ENCODE data around the gene FOXO3. TPM values are rescaled to one million over a fixed set of nuclear protein-coding genes. Genes with fewer than 3 reads are reported as not detected.

FOXO3 gene
- total RNA-seq, 1 donor from 2014 or later: 43.3 TPM

DNA sequence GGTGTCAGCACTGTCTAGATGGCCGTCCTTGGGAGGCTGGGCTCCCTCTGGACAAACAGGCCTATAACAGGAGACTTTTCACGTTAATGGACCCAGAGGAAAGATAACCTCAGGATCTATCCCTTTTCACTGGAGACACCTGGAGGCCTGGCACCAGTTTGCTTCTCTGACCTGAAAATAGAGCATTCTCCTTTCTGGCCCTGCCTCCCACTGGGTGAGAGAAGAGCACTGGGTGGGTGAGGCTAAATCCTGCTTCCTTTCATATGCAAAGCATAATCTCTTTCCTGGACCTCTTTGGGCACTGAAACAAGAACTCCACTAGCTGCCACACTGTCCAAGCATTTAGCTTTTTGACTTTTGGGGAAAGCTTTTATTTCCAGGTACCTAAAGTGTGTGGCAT is 78.3 kb downstream of the FOXO3 start:
- Mint-ChIP-seq H3K4me1 (ENCODE audit: unreplicated experiment) (peaks cover 33% of the 10 kb centered on the region), H3K27me3 (no peaks in the 10 kb centered on the region), H3K27ac (no peak overlapping the region), H3K9me3 (no peaks in the 10 kb centered on the region), H3K36me3 (peaks cover 5% of the 10 kb centered on the region), H3K4me3 (no peak overlapping the region)
- DNase-seq (ENCODE audit: extremely low spot score, unreplicated experiment): no peak
- TF ChIP-seq, protein P1, sequence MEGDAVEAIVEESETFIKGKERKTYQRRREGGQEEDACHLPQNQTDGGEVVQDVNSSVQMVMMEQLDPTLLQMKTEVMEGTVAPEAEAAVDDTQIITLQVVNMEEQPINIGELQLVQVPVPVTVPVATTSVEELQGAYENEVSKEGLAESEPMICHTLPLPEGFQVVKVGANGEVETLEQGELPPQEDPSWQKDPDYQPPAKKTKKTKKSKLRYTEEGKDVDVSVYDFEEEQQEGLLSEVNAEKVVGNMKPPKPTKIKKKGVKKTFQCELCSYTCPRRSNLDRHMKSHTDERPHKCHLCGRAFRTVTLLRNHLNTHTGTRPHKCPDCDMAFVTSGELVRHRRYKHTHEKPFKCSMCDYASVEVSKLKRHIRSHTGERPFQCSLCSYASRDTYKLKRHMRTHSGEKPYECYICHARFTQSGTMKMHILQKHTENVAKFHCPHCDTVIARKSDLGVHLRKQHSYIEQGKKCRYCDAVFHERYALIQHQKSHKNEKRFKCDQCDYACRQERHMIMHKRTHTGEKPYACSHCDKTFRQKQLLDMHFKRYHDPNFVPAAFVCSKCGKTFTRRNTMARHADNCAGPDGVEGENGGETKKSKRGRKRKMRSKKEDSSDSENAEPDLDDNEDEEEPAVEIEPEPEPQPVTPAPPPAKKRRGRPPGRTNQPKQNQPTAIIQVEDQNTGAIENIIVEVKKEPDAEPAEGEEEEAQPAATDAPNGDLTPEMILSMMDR (conservative IDR thresholded peaks at IDR 0.05): no peak

DNA sequence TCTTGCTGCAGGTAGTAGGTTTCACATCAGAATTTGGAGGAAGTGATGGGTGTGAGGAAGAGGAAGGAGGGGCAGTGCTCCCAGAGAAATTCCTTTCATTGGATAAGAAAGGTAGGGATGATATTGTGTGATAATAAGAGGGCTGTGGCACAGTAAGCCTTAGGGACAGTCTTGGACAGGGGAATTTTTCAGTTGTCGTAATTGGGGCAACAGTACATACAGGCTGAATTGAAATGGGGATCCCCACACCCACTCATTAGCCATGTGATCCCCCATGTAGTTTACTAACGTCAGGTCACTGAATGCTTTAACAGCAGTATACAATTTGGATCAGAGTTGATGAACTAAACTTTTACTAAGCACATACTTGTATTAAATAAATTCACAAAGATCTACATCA is 79.4 kb downstream of the FOXO3 start:
- H3K4me3 Mint-ChIP-seq: no peak overlapping the region
- H3K36me3 Mint-ChIP-seq: peaks cover 10% of the 10 kb centered on the region

DNA sequence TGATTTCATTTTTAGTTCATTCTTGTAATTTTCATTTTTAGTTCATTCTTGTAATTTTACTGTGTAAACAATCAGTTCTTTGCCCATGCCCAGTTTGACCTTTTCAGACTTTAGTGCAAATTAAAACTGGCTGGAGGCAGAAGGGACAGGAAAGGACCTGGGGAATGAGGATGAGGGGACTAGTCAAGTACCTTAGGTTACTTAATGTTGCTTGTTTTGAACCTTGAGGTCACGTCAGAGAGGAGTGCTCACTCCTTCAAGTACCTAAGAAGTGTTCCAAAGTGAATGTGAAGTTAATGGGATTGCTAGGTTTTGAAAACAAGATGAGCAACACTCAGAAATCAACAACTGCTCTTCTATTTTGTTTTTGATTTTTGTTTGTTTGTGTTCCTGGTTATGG is 82.5 kb downstream of the FOXO3 start:
- no peak for DNase-seq (ENCODE audit: extremely low spot score, unreplicated experiment)
- H3K27me3 Mint-ChIP-seq: no peaks in the 10 kb centered on the region
- H3K27ac Mint-ChIP-seq: no peak overlapping the region
- peaks cover 30% of the 10 kb centered on the region for H3K4me1 Mint-ChIP-seq (ENCODE audit: unreplicated experiment)
- peaks cover 5% of the 10 kb centered on the region for H3K9me3 Mint-ChIP-seq
- H3K4me3 Mint-ChIP-seq: no peak overlapping the region
- H3K36me3 Mint-ChIP-seq: peaks cover 17% of the 10 kb centered on the region
- TF ChIP-seq, protein P1 (conservative IDR thresholded peaks at IDR 0.05): no peak

More for the DNA sequence above, 79.4 kb downstream of the FOXO3 start:
- H3K9me3 Mint-ChIP-seq: peaks cover 5% of the 10 kb centered on the region
- TF ChIP-seq, protein P1 (conservative IDR thresholded peaks at IDR 0.05): no peak
- DNase-seq (ENCODE audit: extremely low spot score, unreplicated experiment): no peak
- peaks cover 34% of the 10 kb centered on the region for H3K4me1 Mint-ChIP-seq (ENCODE audit: unreplicated experiment)
- H3K27ac Mint-ChIP-seq: no peak overlapping the region
- no peaks in the 10 kb centered on the region for H3K27me3 Mint-ChIP-seq

DNA sequence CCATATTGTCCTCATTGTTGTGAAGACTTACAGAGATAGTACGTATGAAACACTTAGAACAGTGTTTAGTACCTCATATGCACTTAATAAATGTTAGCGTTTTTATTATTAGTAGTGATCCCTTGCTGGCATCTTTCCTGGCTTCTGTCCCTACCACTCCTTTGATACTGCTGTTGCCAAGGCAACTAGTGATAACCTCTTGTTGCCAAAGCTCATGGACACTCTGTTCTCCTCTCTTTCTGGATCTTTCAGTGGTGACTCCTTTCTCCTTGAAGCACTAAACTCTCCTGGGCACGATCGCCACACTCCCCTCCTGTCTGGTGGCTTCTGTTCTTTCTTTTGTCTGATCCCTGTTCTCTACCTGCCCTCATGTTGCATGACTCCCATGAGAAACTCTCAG is 83.5 kb downstream of the FOXO3 start:
- Mint-ChIP-seq H3K4me3 (no peak overlapping the region), H3K27ac (no peak overlapping the region)

DNA sequence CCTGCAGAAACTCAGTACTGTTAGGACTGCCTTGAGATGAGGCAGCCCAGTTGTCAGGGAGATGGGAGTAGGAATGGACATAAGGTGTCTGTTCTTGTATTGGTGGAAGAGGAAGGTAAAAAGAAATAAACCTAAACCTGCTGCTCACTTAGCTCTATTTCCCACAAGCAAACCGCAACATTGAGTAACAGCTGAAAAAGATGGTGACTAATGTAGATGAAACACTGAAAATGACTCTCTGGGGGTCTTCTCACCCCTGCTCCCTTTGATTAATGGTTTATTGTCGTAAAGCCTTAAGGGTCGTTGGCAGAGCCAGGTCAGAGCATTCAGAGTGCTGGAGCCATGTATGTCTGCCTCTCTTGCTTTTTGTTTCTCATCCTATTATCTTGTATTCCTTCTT is 87.5 kb downstream of the FOXO3 start:
- no peak overlapping the region for H3K27ac Mint-ChIP-seq
- peaks cover 18% of the 10 kb centered on the region for H3K36me3 Mint-ChIP-seq
- no peak overlapping the region for H3K4me3 Mint-ChIP-seq
- TF ChIP-seq, protein P1 (conservative IDR thresholded peaks at IDR 0.05): no peak
- H3K27me3 Mint-ChIP-seq: no peaks in the 10 kb centered on the region
- DNase-seq (ENCODE audit: extremely low spot score, unreplicated experiment): no peak
- peaks cover 50% of the 10 kb centered on the region for H3K4me1 Mint-ChIP-seq (ENCODE audit: unreplicated experiment)
- peaks cover 5% of the 10 kb centered on the region for H3K9me3 Mint-ChIP-seq

More for the DNA sequence above, 83.5 kb downstream of the FOXO3 start:
- H3K27me3 Mint-ChIP-seq: no peaks in the 10 kb centered on the region
- peaks cover 5% of the 10 kb centered on the region for H3K9me3 Mint-ChIP-seq
- H3K4me1 Mint-ChIP-seq (ENCODE audit: unreplicated experiment): peaks cover 31% of the 10 kb centered on the region
- TF ChIP-seq, protein P1 (conservative IDR thresholded peaks at IDR 0.05): no peak
- H3K36me3 Mint-ChIP-seq: peaks cover 19% of the 10 kb centered on the region
- no peak for DNase-seq (ENCODE audit: extremely low spot score, unreplicated experiment)

DNA sequence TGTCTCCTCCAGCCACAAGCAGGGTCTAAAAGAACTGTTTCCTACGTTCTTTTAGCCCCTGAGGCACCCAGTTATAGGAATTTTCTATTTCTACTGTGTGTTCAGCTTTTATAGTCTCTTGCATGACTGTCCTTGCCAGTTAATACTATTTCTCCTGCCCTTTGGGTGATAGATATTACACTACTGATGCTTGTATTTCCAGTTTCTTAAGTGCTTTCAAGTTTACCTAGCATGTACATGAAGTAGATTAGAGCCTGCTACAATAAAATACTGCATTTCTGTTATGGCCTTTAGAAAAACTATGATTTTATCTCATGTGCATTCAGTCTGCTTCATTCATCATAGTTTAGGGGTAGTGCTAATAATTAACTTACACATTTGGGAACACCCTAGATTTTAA is 89.6 kb downstream of the FOXO3 start:
- peaks cover 12% of the 10 kb centered on the region for H3K36me3 Mint-ChIP-seq
- DNase-seq (ENCODE audit: extremely low spot score, unreplicated experiment): no peak
- TF ChIP-seq, protein P1 (conservative IDR thresholded peaks at IDR 0.05): no peak
- H3K27me3 Mint-ChIP-seq: no peaks in the 10 kb centered on the region
- H3K9me3 Mint-ChIP-seq: no peaks in the 10 kb centered on the region
- no peak overlapping the region for H3K4me3 Mint-ChIP-seq
- H3K4me1 Mint-ChIP-seq (ENCODE audit: unreplicated experiment): peaks cover 59% of the 10 kb centered on the region
- peak overlapping the region; percentile 3 for H3K27ac Mint-ChIP-seq

Data from type B pancreatic cell (in vitro differentiated cells).